ENCODE results near the gene DMRTA2.

DMRTA2 gene

GRCh38 chr1:50373532-50373931, 49.7 kb downstream of the DMRTA2 start:
- no peak for DNase-seq
- peaks cover 38% of the 10 kb centered on the region for H3K27me3 Mint-ChIP-seq
- no peaks in the 10 kb centered on the region for H3K4me1 Mint-ChIP-seq
- ATAC-seq: no peak
- no peak overlapping the region for H3K4me3 Mint-ChIP-seq
- no peaks in the 10 kb centered on the region for H3K36me3 Mint-ChIP-seq (ENCODE audit: low read depth)
- peaks cover 8% of the 10 kb centered on the region for H3K9me3 Mint-ChIP-seq
- H3K27ac Mint-ChIP-seq: no peak overlapping the region

- H3K4me1 Mint-ChIP-seq: no peaks in the 10 kb centered on the region
- ATAC-seq: no peak
- H3K9me3 Mint-ChIP-seq: peaks cover 8% of the 10 kb centered on the region
- DNase-seq: no peak
- H3K27ac Mint-ChIP-seq: no peak overlapping the region
- H3K4me3 Mint-ChIP-seq: no peak overlapping the region
- H3K36me3 Mint-ChIP-seq (ENCODE audit: low read depth): no peaks in the 10 kb centered on the region
- H3K27me3 Mint-ChIP-seq: peaks cover 44% of the 10 kb centered on the region
Measured at GRCh38 chr1:50371749-50372148, 51.5 kb downstream of the DMRTA2 start.

GRCh38 chr1:50369830-50370229, 53.4 kb downstream of the DMRTA2 start:
- H3K27ac Mint-ChIP-seq: no peak overlapping the region

GRCh38 chr1:50369008-50369634, 54.1 kb downstream of the DMRTA2 start:
- Mint-ChIP-seq H3K27me3 (peaks cover 49% of the 10 kb centered on the region), H3K4me3 (no peak overlapping the region), H3K9me3 (peaks cover 4% of the 10 kb centered on the region), H3K4me1 (no peaks in the 10 kb centered on the region), H3K36me3 (ENCODE audit: low read depth) (no peaks in the 10 kb centered on the region), H3K27ac (no peak overlapping the region)
- ATAC-seq (no peak), DNase-seq (no peak)

More at GRCh38 chr1:50369830-50370229, 53.4 kb downstream of the DMRTA2 start:
- no peak for DNase-seq
- Mint-ChIP-seq H3K4me1 (no peaks in the 10 kb centered on the region), H3K27me3 (peaks cover 45% of the 10 kb centered on the region), H3K9me3 (peaks cover 4% of the 10 kb centered on the region), H3K36me3 (ENCODE audit: low read depth) (no peaks in the 10 kb centered on the region), H3K4me3 (no peak overlapping the region)
- no peak for ATAC-seq

GRCh38 chr1:50368179-50369007, 54.9 kb downstream of the DMRTA2 start:
- peak; percentile 44 for DNase-seq
- no peaks in the 10 kb centered on the region for H3K4me1 Mint-ChIP-seq
- no peak for ATAC-seq
- no peak overlapping the region for H3K27ac Mint-ChIP-seq
- no peaks in the 10 kb centered on the region for H3K36me3 Mint-ChIP-seq (ENCODE audit: low read depth)
- no peaks in the 10 kb centered on the region for H3K9me3 Mint-ChIP-seq
- H3K27me3 Mint-ChIP-seq: peaks cover 47% of the 10 kb centered on the region
- H3K4me3 Mint-ChIP-seq: no peak overlapping the region
